Adrenal gland (tissue), 12 donors: ENCODE measurements around the gene CTLA4. TPM values are rescaled to one million over a fixed set of nuclear protein-coding genes. Genes with fewer than 3 reads are reported as not detected.

ENCODE experiments used
- DNase-seq, 7 donors: peaks; one replicate each; pipeline ENCODE4 v3.0.0-alpha.2; 2019 to 2020
- H3K27ac ChIP-seq, 5 donors: fragments of 200-600 bp; sonication (generic) in 4 of 5; 1 replicate in 3 of 5; 2 replicates in 2 of 5; pipeline versions ENCODE4 v1.5.1 to v1.8.0; 2016 to 2020; ENCODE audit warnings: mild to moderate bottlenecking in 1 of 5
- H3K27me3 ChIP-seq: fragments of 200-600 bp; 2 replicates; pipeline ENCODE4 v1.8.0; 2021
- H3K36me3 ChIP-seq, 2 donors: fragments of 200-600 bp; replicated peaks in 1 of 2; 1 replicate in 1 of 2; 2 replicates in 1 of 2; pipeline versions ENCODE4 v1.5.1 to v1.8.0; 2018 to 2022
- H3K4me1 ChIP-seq, 2 donors: fragments of 200-600 bp; replicated peaks in 1 of 2; 1 replicate in 1 of 2; 2 replicates in 1 of 2; pipeline versions ENCODE4 v1.5.1 to v1.8.0; 2018 to 2021
- H3K4me3 ChIP-seq, 4 donors: fragments of 200-600 bp; sonication (generic) in 3 of 4; one replicate each; pipeline ENCODE4 v1.5.1; 2016 to 2018
- H3K9me3 ChIP-seq, 3 donors: fragments of 200-600 bp; sonication (generic) in 1 of 3; replicated peaks in 1 of 3; 1 replicate in 2 of 3; 2 replicates in 1 of 3; pipeline versions ENCODE4 v1.5.1 to v1.8.0; 2016 to 2021
- CTCF ChIP-seq, 6 experiments: fragments of 450-650 bp in 4 of 6; fragments of 200-600 bp in 2 of 6; sonication (generic) in 1 of 6; IDR thresholded peaks; 1 replicate in 5 of 6; 2 replicates in 1 of 6; pipeline versions ENCODE4 v1.5.1 to v1.8.0; 2016 to 2021; ENCODE audit warnings: antibody characterized with exemption in 6 of 6, mild to moderate bottlenecking in 2 of 6, moderate library complexity in 1 of 6
- POLR2A ChIP-seq, 2 donors: fragments of 450-650 bp; IDR thresholded peaks; one replicate each; pipeline ENCODE4 v1.6.1; 2017; ENCODE audit warnings: antibody characterized with exemption in 2 of 2, mild to moderate bottlenecking in 2 of 2, moderate library complexity in 1 of 2
- WGBS, 4 donors: extraction: QIAGEN DNeasy Blood & Tissue Kit in 2 of 4; methylation state at CpG; one replicate each; pipeline versions ENCODE4 v1.1.5 to v1.1.7; 2013 to 2017; 5-methylcytosine and 5-hydroxymethylcytosine counted together
- intact Hi-C, 2 donors: fragments of 100-400 bp; cut with DNase I; formaldehyde crosslinking; loops; one replicate each; pipeline versions ENCODE4 v1.14.1 to v1.15.0; 2022 to 2023
- polyA plus RNA-seq, 3 donors: library from polyadenylated mRNA; stranded (reverse); fragments of 200-250 nt in 2 of 3; fragments of 350-450 nt in 1 of 3; fragmentation: Illumina TruSeq in 1 of 3; extraction: RNeasy Lipid Tissue Mini Kit (QIAGEN cat#74804) in 1 of 3; gene quantifications; one replicate each; pipeline ENCODE4 v1.2.3, GENCODE V29; 2013 to 2014
- total RNA-seq, 9 donors: library from RNA; depleted of rRNA in 4 of 9; stranded (reverse); fragments of >200 nt in 4 of 9; fragments of 120-200 nt in 1 of 9; fragmentation: NEBNext Ultra II Directional in 1 of 9; extraction: Animal tissue kit (Norgen Biotek cat#: 25700) in 1 of 9; gene quantifications; one replicate each; pipeline versions ENCODE4 v1.1.0 to v1.2.4, GENCODE V29; 2013 to 2023
- donor health status: healthy with polysubstance abuse.
- donor health status: Bipolar disorder and iron deficiency.
- donor health status: DM: yes; HTN: yes; CAD: no.
- donor health status: DM: no; HTN: no; CAD: no.
- donor health status: DM: no; HTN: no; CAD: no.
- donor health status: DM: yes; HTN: yes; CAD: no.

CTLA4 gene
- total and polyA plus RNA-seq, 12 donors: 0.03 to 0.50 (median 0.10) TPM; not detected in 8

- Histone ChIP-seq H3K4me3 (no peak overlapping the region), H3K4me1 (no peaks in the 10 kb centered on the region), H3K27me3 (no peaks in the 10 kb centered on the region), H3K36me3 (no peaks in the 10 kb centered on the region), H3K9me3 (no peaks in the 10 kb centered on the region), H3K27ac (no peak overlapping the region)
- intact Hi-C loops: no loop called here
- WGBS, 4 donors: 69 to 74% (median 71%) methylated on average over 4 of the region's 4 CpGs
- no peak for TF ChIP-seq POLR2A (IDR thresholded peaks at IDR 0.05)
- TF ChIP-seq CTCF (IDR thresholded peaks at IDR 0.05): no peak
- DNase-seq: no peak
Measured at GRCh38 chr2:203861197-203861596, 6.4 kb upstream of the CTLA4 start.

- no peaks in the 10 kb centered on the region for H3K36me3 ChIP-seq
- no peaks in the 10 kb centered on the region for H3K27me3 ChIP-seq
- no peak overlapping the region for H3K4me3 ChIP-seq
- no peaks in the 10 kb centered on the region for H3K4me1 ChIP-seq
- DNase-seq: no peak
- intact Hi-C loops: no loop called here
- H3K27ac ChIP-seq: no peak overlapping the region
- H3K9me3 ChIP-seq: no peaks in the 10 kb centered on the region
- WGBS, 4 donors: 73 to 83% (median 80%) methylated on average over 1 of the region's 1 CpG
- TF ChIP-seq POLR2A (IDR thresholded peaks at IDR 0.05) (no peak), CTCF (IDR thresholded peaks at IDR 0.05) (no peak)
Measured at GRCh38 chr2:203861607-203862006, 6.0 kb upstream of the CTLA4 start.

GRCh38 chr2:203869223-203870042 lies 1.9 kb downstream of the CTLA4 start:
- WGBS, 4 donors: 66 to 82% (median 70%) methylated on average over 6 of the region's 6 CpGs
- H3K9me3 ChIP-seq: no peaks in the 10 kb centered on the region
- no peak overlapping the region for H3K27ac ChIP-seq
- TF ChIP-seq POLR2A (IDR thresholded peaks at IDR 0.05) (no peak), CTCF (IDR thresholded peaks at IDR 0.05) (no peak)
- no peaks in the 10 kb centered on the region for H3K36me3 ChIP-seq
- intact Hi-C loops: no loop called here
- no peaks in the 10 kb centered on the region for H3K27me3 ChIP-seq
- no peak for DNase-seq
- H3K4me1 ChIP-seq: no peaks in the 10 kb centered on the region
- H3K4me3 ChIP-seq: no peak overlapping the region

- intact Hi-C loops: no loop called here
- no peaks in the 10 kb centered on the region for H3K27me3 ChIP-seq
- H3K4me1 ChIP-seq: no peaks in the 10 kb centered on the region
- 75 to 87% (median 79%) methylated on average over 8 to 9 of the region's 9 CpGs for WGBS, 4 donors
- no peak for TF ChIP-seq POLR2A (IDR thresholded peaks at IDR 0.05)
- no peak for TF ChIP-seq CTCF (IDR thresholded peaks at IDR 0.05)
- no peaks in the 10 kb centered on the region for H3K9me3 ChIP-seq
- peak overlapping the region in 1 of 5 donors; percentile 57 for H3K27ac ChIP-seq
- H3K36me3 ChIP-seq: no peaks in the 10 kb centered on the region
- no peak overlapping the region for H3K4me3 ChIP-seq
- no peak for DNase-seq
Measured at GRCh38 chr2:203870481-203870880, 2.9 kb downstream of the CTLA4 start.
